Motor neuron (in vitro differentiated cells): ENCODE results near the gene IYD. TPM values are rescaled to one million over a fixed set of nuclear protein-coding genes. Genes with fewer than 3 reads are reported as not detected.
"Not testable (repeated sequence)": the region's sequence is repeated elsewhere in the genome, so short reads cannot be mapped to it uniquely, and the experiment has no call there.

ENCODE experiments used
- ATAC-seq, 8 experiments: fragments of 200-7000 bp; cut with Tn5 transposase; replicated peaks in 6 of 8; 2 replicates each; pipeline ENCODE4 v1.8.0; 2021; ENCODE audit warnings: mild to moderate bottlenecking in 8 of 8, moderate library complexity in 8 of 8
- H3K27ac ChIP-seq, 2 donors: fragments of 250-450 bp; sonication (Bioruptor Pico); 2 replicates each; pipeline ENCODE4 v1.9.0; 2021; ENCODE audit warnings: antibody characterized with exemption in 2 of 2, mild to moderate bottlenecking in 2 of 2, moderate library complexity in 1 of 2
- H3K4me1 ChIP-seq, 2 donors: fragments of 250-450 bp; sonication (Bioruptor Pico); replicated peaks in 1 of 2; 2 replicates each; pipeline ENCODE4 v1.6.1; 2021; ENCODE audit warnings: antibody characterized with exemption in 2 of 2, mild to moderate bottlenecking in 2 of 2, moderate library complexity in 1 of 2
- H3K4me3 ChIP-seq, 5 donors: fragments of 250-450 bp; sonication (Bioruptor Pico); 2 replicates each; pipeline ENCODE4 v1.9.0; 2021; ENCODE audit warnings: antibody characterized with exemption in 5 of 5, mild to moderate bottlenecking in 5 of 5, moderate library complexity in 4 of 5
- WGBS, 10 experiments: fragments of 450-650 bp; shearing (Covaris generic); methylation state at CpG; one replicate each; pipeline ENCODE4 v1.0.0; 2022; 5-methylcytosine and 5-hydroxymethylcytosine counted together
- in situ Hi-C, 9 experiments: fragments of 400-800 bp; cut with MboI; loops; one replicate each; pipeline ENCODE4 v1.15.0; 2021; ENCODE audit warnings: low sequenced_read_pairs in 9 of 9, low pct_unique_long_range_greater_than_20kb in 2 of 9; ENCODE audit not compliant: unreplicated experiment in 9 of 9
- total RNA-seq, 8 experiments: library from RNA; unstranded; fragments of 300-600 nt; gene quantifications; 2 replicates each; pipeline versions ENCODE4 v1.2.3 to v1.2.4, GENCODE V29; 2022

The IYD gene
- total RNA-seq, 8 experiments from 2014 or later = under 0.01 to 0.38 (median 0.14) TPM

DNA sequence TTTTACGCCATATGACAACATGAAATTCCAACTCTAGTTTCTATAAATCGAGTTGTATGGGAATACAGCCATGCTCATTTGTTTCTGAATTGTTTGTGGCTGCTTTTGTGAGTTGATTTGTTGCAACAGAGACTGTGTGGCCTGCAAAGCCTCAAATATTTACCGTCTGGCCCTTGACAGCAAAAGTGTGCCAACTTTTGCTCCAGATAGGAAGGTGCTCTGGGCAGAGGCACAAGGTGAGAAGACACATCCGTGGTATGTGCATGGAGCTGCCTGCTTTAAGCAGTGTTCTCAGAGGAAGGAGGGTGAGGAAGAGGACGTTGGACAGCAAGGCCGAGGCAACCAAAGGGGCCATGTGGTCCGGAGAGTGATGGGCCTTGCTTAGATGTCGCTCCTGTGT is 57.4 kb downstream of the IYD start:
- in situ Hi-C loops = loop anchor here in 2 of 9 experiments (10.0 to 25.0 kb wide), 2 partner anchors 186 to 389 kb away; no protein-coding TSS in a partner anchor
- peak in 2 of 8 experiments; percentile 45 to 85 for ATAC-seq
- Histone ChIP-seq H3K4me3 (no peak overlapping the region), H3K4me1 (peaks cover 4 to 5% of the 10 kb centered on the region in 2 donors), H3K27ac (no peak overlapping the region)
- 40 to 100% (median 71%) methylated on average over 1 to 8 of the region's 8 CpGs; no CpG with 5 or more reads in 1 of the 10 experiments for WGBS, 10 experiments

DNA sequence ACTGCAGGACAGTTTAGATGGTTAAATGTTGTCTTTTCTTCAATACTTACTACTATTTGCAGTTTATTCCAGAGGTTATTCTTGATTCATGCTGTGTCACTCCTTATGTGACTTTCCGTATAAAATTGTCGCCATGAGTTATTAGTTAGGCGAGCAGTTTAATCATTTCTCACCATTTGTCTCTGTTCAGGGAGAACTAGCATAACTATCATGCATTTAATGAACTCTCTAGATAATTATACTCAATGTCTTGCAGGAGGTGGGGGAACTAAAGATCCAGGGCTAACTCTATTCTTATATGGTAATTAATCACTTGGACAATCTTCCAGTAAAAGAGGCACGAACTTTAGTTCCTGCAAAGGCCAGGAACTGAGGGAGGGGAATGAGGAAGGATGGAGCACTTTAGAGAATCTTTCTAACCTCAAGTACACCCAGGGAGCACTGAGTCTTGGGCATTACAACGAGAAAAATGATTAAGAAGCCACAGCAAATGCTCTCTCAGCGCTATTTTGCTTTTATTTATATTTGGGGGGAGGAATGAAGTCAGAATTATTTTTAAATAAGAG is 58.3 kb downstream of the IYD start:
- peak in 1 of 8 experiments; percentile 35 for ATAC-seq
- WGBS, 10 experiments = 59 to 100% (median 77%) methylated on average over 2 to 6 of the region's 6 CpGs
- in situ Hi-C loops = loop anchor here in 2 of 9 experiments (10.0 to 25.0 kb wide), 2 partner anchors 185 to 388 kb away; no protein-coding TSS in a partner anchor
- Histone ChIP-seq H3K4me3 (no peak overlapping the region), H3K4me1 (peaks cover 4 to 5% of the 10 kb centered on the region in 2 donors), H3K27ac (no peak overlapping the region)

DNA sequence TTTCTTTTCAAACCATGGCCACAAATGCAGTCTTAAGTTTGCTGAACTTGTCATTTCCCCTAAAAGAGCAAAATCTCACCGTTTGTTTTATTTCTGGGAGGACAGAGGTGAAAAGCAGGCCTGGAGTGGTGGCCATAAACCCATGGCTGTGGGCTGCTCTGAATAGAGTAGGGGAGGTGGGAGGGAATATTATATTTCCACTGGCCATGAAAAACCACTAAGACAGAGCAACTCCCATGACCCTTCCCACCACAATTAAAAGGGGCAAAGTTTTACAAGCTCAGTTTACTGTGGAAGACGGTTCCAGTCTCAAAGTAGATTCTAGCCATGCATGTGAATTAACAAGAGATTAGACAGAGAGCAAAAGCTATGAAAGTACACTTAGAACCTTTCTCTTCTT is 59.0 kb downstream of the IYD start:
- no peak for ATAC-seq
- in situ Hi-C loops = loop anchor here in 2 of 9 experiments (10.0 to 25.0 kb wide), 2 partner anchors 184 to 387 kb away; no protein-coding TSS in a partner anchor
- WGBS, 10 experiments = 60 to 100% (median 78%) methylated on average over 1 to 2 of the region's 2 CpGs; no CpG with 5 or more reads in 2 of the 10 experiments
- H3K4me3 ChIP-seq = no peak overlapping the region
- peaks cover 4 to 5% of the 10 kb centered on the region in 2 donors for H3K4me1 ChIP-seq
- H3K27ac ChIP-seq = no peak overlapping the region

DNA sequence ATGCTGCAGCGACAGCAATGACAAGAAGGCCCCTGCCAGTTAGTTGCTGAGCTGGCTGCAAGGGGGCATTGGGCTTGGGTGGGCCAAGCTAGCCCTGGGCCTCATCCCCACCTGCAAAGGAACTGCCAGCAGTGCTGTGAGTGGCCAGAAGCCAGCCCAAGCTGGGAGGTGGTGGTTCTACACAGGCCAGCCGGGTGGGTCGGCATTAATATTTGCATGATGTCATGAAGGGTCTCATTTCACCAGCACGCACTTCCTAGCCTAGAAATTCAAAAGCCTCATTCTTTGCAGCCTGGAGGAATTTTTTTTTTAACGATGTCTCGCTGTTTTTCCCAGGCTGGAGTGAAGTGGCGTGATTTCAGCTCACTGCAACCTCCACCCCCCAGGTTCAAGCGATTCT is 62.0 kb downstream of the IYD start:
- peak in 5 of 8 experiments; percentile 34 to 76 (median 44) for ATAC-seq
- WGBS, 10 experiments = 53 to 100% (median 83%) methylated on average over 1 to 4 of the region's 8 CpGs; no CpG with 5 or more reads in 2 of the 10 experiments
- in situ Hi-C loops = loop anchor here in 1 of 9 experiments (25.0 kb wide), 1 partner anchor 181 kb away; no protein-coding TSS in a partner anchor
- Histone ChIP-seq H3K4me3 (no peak overlapping the region), H3K4me1 (peaks cover 4 to 5% of the 10 kb centered on the region in 2 donors), H3K27ac (no peak overlapping the region)

DNA sequence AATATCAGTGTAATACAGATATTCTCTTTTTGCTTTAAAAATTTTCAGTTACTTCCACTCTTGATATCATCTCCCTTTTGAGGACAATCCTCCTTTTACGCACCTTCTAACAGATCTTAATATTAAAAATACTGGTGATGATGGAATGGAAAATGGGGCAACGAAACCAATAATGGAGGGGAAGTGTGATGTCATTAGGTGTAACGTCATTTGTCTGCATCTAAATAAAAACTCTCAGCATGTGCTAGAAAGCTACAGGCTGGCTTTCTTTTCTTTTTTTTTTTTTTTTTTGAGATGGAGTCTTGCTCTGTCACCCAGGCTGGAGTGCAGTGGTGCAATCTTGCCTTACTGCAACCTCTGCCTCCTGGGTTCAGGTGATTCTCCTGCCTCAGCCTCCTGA is 66.5 kb downstream of the IYD start:
- no peak overlapping the region for H3K27ac ChIP-seq
- H3K4me3 ChIP-seq = no peak overlapping the region
- WGBS, 10 experiments = 20 to 93% (median 89%) methylated on average over 1 to 3 of the region's 3 CpGs
- in situ Hi-C loops = loop anchor here in 1 of 9 experiments (25.0 kb wide), 1 partner anchor 177 kb away; no protein-coding TSS in a partner anchor
- no peak for ATAC-seq
- H3K4me1 ChIP-seq = peaks cover 0 to 5% of the 10 kb centered on the region in 2 donors

DNA sequence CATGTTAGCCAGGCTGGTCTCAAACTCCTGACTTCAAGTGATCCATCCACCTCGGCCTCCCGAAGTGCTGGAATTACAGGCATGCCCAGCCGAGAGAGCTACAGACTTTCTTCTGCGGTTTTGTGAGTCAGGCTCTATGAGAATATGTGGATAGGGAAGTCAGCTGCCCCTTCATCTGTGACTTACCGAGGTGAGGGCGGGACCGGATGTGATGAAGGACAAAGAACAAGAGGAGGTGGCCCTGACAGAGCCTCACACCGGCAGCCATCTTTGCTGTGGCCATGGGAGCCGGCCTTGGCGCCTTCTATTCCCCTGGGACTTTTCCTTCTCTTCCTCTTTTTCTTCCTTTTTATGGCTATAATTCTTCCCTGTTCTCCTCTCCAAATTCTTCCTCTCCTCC is 67.0 kb downstream of the IYD start:
- WGBS, 10 experiments = 79 to 100% (median 87%) methylated on average over 1 to 6 of the region's 10 CpGs; no CpG with 5 or more reads in 3 of the 10 experiments
- H3K4me3 ChIP-seq = no peak overlapping the region
- peaks cover 0 to 2% of the 10 kb centered on the region in 2 donors for H3K4me1 ChIP-seq
- no peak overlapping the region for H3K27ac ChIP-seq
- ATAC-seq = no peak
- in situ Hi-C loops = loop anchor here in 1 of 9 experiments (25.0 kb wide), 1 partner anchor 176 kb away; no protein-coding TSS in a partner anchor

DNA sequence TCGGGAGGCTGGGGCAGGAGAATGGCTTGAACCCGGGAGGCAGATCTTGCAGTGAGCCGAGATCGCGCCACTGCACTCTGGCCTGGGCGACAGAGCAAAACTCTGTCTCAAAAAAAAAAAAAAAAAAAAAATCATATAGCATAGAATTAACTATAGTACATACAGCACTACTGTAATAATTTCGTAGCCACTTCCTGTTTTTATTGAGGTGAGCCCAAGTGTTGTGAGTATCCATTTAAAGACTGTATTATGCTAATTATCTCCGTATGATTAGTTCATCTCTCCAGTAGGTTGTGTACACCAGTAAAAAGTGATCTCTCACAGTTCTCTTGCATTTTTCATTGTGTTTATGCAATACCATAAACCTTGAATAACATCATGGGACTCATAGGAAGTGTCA is 70.6 kb downstream of the IYD start:
- 52 to 100% (median 83%) methylated on average over 1 to 8 of the region's 8 CpGs for WGBS, 10 experiments
- in situ Hi-C loops = loop anchor here in 1 of 9 experiments (25.0 kb wide), 1 partner anchor 173 kb away; no protein-coding TSS in a partner anchor
- no peak overlapping the region for H3K4me3 ChIP-seq
- H3K27ac ChIP-seq = no peak overlapping the region
- ATAC-seq = no peak
- H3K4me1 ChIP-seq = no peaks in the 10 kb centered on the region

DNA sequence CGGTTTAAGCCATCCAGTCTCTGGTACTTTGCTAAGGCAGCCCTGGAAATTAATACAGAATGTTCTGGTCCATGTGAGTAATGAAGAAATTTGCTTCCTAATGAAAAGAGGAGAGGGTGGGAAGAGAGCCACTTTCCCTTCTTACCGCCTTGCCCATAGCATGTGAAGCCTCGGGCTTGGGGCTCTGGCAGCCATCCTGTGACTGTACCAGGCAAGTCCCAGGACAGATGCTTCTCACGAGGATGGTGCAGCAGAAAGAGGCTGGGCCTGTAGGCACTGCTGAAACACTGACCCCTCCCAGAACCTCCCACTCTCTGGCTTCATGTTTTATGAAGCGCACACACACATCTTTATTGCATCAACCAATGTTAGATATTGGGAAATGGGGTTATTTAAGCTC is 74.8 kb downstream of the IYD start:
- 0 to 100% (median 20%) methylated on average over 1 to 3 of the region's 5 CpGs; no CpG with 5 or more reads in 3 of the 10 experiments for WGBS, 10 experiments
- Histone ChIP-seq H3K4me3 (no peak overlapping the region), H3K4me1 (no peaks in the 10 kb centered on the region), H3K27ac (no peak overlapping the region)
- in situ Hi-C loops = loop anchor here in 1 of 9 experiments (25.0 kb wide), 1 partner anchor 169 kb away; no protein-coding TSS in a partner anchor
- ATAC-seq = peak in 2 of 8 experiments; percentile 81 to 90

DNA sequence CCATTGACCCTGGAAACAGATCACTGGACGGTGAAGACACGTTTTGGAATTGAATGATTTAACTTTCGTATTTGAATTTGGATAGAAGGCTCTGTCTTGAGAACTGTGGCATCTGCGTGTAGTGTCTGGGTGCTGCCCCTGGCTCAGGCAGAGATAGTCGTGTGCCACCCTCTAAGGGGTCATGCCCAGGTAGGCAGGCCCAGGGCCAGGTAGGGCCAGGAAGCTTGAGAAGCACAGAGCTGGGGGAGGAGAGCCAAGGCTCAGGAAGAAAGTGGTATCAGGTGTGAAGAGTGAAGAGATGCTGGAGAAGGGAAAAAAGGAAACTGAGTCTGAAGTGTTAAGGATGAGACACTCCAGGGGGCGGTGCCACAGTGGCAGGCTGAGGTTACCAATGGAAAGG is 75.5 kb downstream of the IYD start:
- H3K27ac ChIP-seq = no peak overlapping the region
- H3K4me3 ChIP-seq = no peak overlapping the region
- in situ Hi-C loops = loop anchor here in 1 of 9 experiments (25.0 kb wide), 1 partner anchor 168 kb away; no protein-coding TSS in a partner anchor
- no peak for ATAC-seq
- no peaks in the 10 kb centered on the region for H3K4me1 ChIP-seq
- 14 to 88% (median 50%) methylated on average over 1 to 6 of the region's 6 CpGs for WGBS, 10 experiments

DNA sequence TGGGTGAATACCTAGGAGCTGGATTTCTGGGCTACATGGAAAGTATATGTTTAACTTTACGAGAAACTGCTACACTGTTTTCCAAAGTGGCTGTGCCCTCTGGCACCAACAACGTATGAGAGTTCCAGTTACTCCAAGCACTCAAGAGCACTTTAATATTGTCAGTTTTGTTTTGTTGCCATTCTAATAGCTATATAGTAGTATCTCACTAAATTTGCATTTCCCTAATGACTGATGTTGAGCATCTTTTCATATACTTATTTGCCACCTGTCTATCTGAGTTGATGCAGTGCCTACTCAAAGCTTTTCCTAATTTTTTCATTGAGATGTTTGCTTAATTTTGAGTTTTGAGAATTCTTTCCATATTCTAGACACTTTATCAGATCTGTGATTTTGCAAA is 76.7 kb downstream of the IYD start:
- WGBS, 10 experiments = 68 to 100% (median 91%) methylated on average over 1 to 2 of the region's 2 CpGs; no CpG with 5 or more reads in 2 of the 10 experiments
- ATAC-seq = no peak
- in situ Hi-C loops = loop anchor here in 1 of 9 experiments (25.0 kb wide), 1 partner anchor 167 kb away; no protein-coding TSS in a partner anchor

DNA sequence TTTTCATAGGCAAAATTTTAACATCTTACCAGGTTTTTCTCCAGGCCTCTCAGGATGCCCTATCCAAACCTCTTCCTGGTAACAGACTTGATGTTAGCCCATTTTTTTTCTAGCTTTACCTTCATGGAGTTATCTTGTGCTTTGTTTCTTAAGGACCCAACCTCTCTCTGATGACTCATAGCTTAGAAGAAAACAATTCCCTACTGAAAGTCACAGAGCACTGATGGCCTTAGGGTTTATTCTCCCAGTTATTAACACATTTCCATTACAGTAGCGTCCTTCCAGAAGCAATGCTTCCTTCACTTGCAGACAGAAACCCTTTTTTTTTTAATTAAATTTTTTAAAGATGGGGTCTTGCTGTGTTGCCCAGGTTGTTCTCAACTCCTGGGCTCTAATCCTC is 79.4 kb downstream of the IYD start:
- in situ Hi-C loops = loop anchor here in 1 of 9 experiments (25.0 kb wide), 1 partner anchor 164 kb away; no protein-coding TSS in a partner anchor
- H3K4me3 ChIP-seq = no peak overlapping the region
- 9 to 100% (median 62%) methylated on average over 1 of the region's 1 CpG; no CpG with 5 or more reads in 2 of the 10 experiments for WGBS, 10 experiments
- H3K27ac ChIP-seq = no peak overlapping the region
- ATAC-seq = peak in 3 of 8 experiments; percentile 11 to 32 (median 26)
- peaks cover 16 to 18% of the 10 kb centered on the region in 2 donors for H3K4me1 ChIP-seq

More for the DNA sequence above, 76.7 kb downstream of the IYD start:
- no peaks in the 10 kb centered on the region for H3K4me1 ChIP-seq
- H3K4me3 ChIP-seq = no peak overlapping the region
- H3K27ac ChIP-seq = no peak overlapping the region

DNA sequence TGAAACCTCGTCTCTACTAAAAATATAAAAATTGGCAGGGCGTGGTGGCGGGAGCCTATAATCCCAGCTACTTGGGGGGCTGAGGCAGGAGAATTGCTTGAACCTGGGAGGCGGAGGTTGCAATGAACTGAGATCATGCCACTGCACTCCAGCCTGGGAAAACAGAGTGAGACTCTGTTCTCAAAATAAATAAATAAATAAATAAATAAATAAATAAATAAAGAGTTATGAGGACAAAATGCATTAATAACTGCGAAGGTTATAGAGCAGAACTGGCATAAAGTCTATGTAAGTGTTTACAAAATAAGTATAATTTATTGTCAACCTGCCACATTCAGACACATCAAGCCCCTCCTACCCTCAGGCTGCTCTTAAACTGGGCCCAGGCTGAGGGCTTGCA is 80.2 kb downstream of the IYD start:
- not testable (repeated sequence) for ATAC-seq, H3K27ac ChIP-seq, H3K4me3 ChIP-seq
- 50 to 100% (median 91%) methylated on average over 3 to 5 of the region's 5 CpGs; no CpG with 5 or more reads in 2 of the 10 experiments for WGBS, 10 experiments
- in situ Hi-C loops = loop anchor here in 1 of 9 experiments (25.0 kb wide), 1 partner anchor 163 kb away; no protein-coding TSS in a partner anchor
- H3K4me1 ChIP-seq = peaks cover 20 to 23% of the 10 kb centered on the region in 2 donors

DNA sequence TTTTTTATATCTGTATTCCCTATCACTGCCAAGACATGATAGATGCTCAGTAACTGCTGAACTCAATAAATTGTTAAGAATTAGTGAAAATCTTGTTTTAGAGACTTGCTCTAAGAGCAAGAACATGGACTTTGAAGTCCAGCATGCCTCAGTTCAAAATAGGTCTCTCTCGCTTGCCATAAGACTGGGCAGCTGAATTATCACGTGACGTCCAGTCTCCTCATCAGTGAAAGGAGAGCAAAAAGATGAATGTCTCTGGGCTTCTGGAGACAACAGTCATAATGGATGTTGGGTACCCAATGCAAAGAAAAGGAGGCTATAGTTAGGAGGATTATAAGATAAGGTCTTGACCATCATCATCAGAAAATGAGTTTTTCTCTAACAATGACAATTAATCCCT is 82.1 kb downstream of the IYD start:
- ATAC-seq = no peak
- H3K4me1 ChIP-seq = peaks cover 20 to 23% of the 10 kb centered on the region in 2 donors
- 72 to 100% (median 93%) methylated on average over 1 to 3 of the region's 3 CpGs for WGBS, 10 experiments
- no peak overlapping the region for H3K4me3 ChIP-seq
- in situ Hi-C loops = no loop called here
- no peak overlapping the region for H3K27ac ChIP-seq
